ENCODE results near the gene CDR2L. TPM values are rescaled to one million over a fixed set of nuclear protein-coding genes. Genes with fewer than 3 reads are reported as not detected.

The CDR2L gene
- total RNA-seq, 2 experiments from 2014 or later, result 0.08 TPM; not detected in 1

- ATAC-seq (ENCODE audit: poor library complexity), result no peak
- no peak for TF ChIP-seq CTCF (IDR thresholded peaks at IDR 0.05)
These were observed 9.6 kb upstream of the CDR2L start for GRCh38 chr17:74977802-74978201.

DNA sequence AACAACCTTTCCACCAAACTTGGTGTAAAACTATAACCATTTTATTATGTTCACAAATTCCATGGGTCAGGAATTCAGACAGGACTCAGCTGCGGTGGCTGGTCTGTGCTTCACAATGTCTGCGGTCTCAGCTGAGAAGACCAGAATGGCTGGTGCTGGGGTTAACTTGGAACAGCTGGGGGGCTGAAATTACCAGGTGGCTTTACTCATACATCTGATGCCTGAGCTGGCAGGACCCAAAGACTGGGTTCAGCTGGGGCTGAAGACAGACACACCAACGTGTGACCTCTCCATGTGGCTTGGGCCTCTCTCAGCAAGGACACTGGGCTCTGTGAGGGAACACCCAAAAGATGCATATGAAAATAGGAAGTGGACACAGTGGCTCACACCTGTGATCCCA is 9.2 kb upstream of the CDR2L start:
- Histone ChIP-seq H3K4me1 (ENCODE audit: insufficient read depth, low read length) (peaks cover 20% of the 10 kb centered on the region), H3K9me3 (ENCODE audit: control insufficient read depth in 1 of 2, insufficient read depth in 1 of 2, low read length in 2 of 2) (no peaks in the 10 kb centered on the region), H3K27ac (ENCODE audit: low read depth in 1 of 2, low read length in 2 of 2) (no peak overlapping the region), H3K4me3 (ENCODE audit: low read length) (no peak overlapping the region), H3K27me3 (ENCODE audit: control insufficient read depth in 1 of 2, insufficient read depth in 2 of 2, low read length in 2 of 2) (peaks cover 4% of the 10 kb centered on the region in 2 experiments), H3K36me3 (ENCODE audit: insufficient read depth, low read length) (no peaks in the 10 kb centered on the region)
- intact Hi-C loops (cut with DNase I, micrococcal nuclease), result no loop called here
- Mint-ChIP-seq H3K9me3 (no peaks in the 10 kb centered on the region), H3K36me3 (ENCODE audit: low read depth) (no peaks in the 10 kb centered on the region), H3K27me3 (peaks cover 4% of the 10 kb centered on the region), H3K27ac (no peak overlapping the region), H3K4me3 (no peak overlapping the region), H3K4me1 (ENCODE audit: low read depth) (peaks cover 22% of the 10 kb centered on the region)
- no peak for TF ChIP-seq CTCF (IDR thresholded peaks at IDR 0.05)
- POLR2A ChIA-PET, result no interaction called here
- CTCF ChIA-PET, result interaction anchor here (1.6 kb wide), 1 partner anchor 34 kb away, joined by 3 read pairs; the partner anchor contains the start of gene MRPL58
- no peak for DNase-seq
- no peak for ATAC-seq (ENCODE audit: poor library complexity)

More at GRCh38 chr17:74977802-74978201, 9.6 kb upstream of the CDR2L start:
- H3K27me3 ChIP-seq (ENCODE audit: control insufficient read depth in 1 of 2, insufficient read depth in 2 of 2, low read length in 2 of 2), result peaks cover 4 to 8% of the 10 kb centered on the region in 2 experiments
- no peak overlapping the region for H3K4me3 Mint-ChIP-seq
- H3K27ac ChIP-seq (ENCODE audit: low read depth in 1 of 2, low read length in 2 of 2), result no peak overlapping the region
- no peaks in the 10 kb centered on the region for H3K36me3 ChIP-seq (ENCODE audit: insufficient read depth, low read length)
- peaks cover 4% of the 10 kb centered on the region for H3K27me3 Mint-ChIP-seq
- no peak for DNase-seq
- CTCF ChIA-PET, result interaction anchor here (1.6 kb wide), 1 partner anchor 35 kb away, joined by 3 read pairs; the partner anchor contains the start of gene MRPL58
- H3K4me3 ChIP-seq (ENCODE audit: low read length), result no peak overlapping the region
- intact Hi-C loops (cut with DNase I, micrococcal nuclease), result no loop called here
- H3K9me3 ChIP-seq (ENCODE audit: control insufficient read depth in 1 of 2, insufficient read depth in 1 of 2, low read length in 2 of 2), result no peaks in the 10 kb centered on the region
- H3K9me3 Mint-ChIP-seq, result no peaks in the 10 kb centered on the region
- no peaks in the 10 kb centered on the region for H3K36me3 Mint-ChIP-seq (ENCODE audit: low read depth)
- POLR2A ChIA-PET, result no interaction called here
- no peak overlapping the region for H3K27ac Mint-ChIP-seq
- H3K4me1 Mint-ChIP-seq (ENCODE audit: low read depth), result peaks cover 24% of the 10 kb centered on the region
- peaks cover 25% of the 10 kb centered on the region for H3K4me1 ChIP-seq (ENCODE audit: insufficient read depth, low read length)

GRCh38 chr17:74979408-74980146 is 7.9 kb upstream of the CDR2L start:
- ChIA-PET CTCF (interaction anchor here (0.6 to 1.6 kb wide), 3 partner anchors 8 to 33 kb away, joined by 3 to 4 read pairs (median 3); partner anchors contain the start of gene MRPL58), POLR2A (no interaction called here)
- Mint-ChIP-seq H3K9me3 (no peaks in the 10 kb centered on the region), H3K4me3 (peak overlapping the region; percentile 34), H3K36me3 (ENCODE audit: low read depth) (no peaks in the 10 kb centered on the region), H3K27me3 (peaks cover 3% of the 10 kb centered on the region), H3K4me1 (ENCODE audit: low read depth) (peaks cover 22% of the 10 kb centered on the region), H3K27ac (peak overlapping the region; percentile 30)
- Histone ChIP-seq H3K4me1 (ENCODE audit: insufficient read depth, low read length) (peaks cover 19% of the 10 kb centered on the region), H3K9me3 (ENCODE audit: control insufficient read depth in 1 of 2, insufficient read depth in 1 of 2, low read length in 2 of 2) (no peaks in the 10 kb centered on the region), H3K4me3 (ENCODE audit: low read length) (no peak overlapping the region), H3K36me3 (ENCODE audit: insufficient read depth, low read length) (no peaks in the 10 kb centered on the region), H3K27ac (ENCODE audit: low read depth in 1 of 2, low read length in 2 of 2) (no peak overlapping the region), H3K27me3 (ENCODE audit: control insufficient read depth in 1 of 2, insufficient read depth in 2 of 2, low read length in 2 of 2) (no peaks in the 10 kb centered on the region)
- intact Hi-C loops (cut with DNase I, micrococcal nuclease), result loop anchor here in 1 of 2 experiments (5.0 to 10.0 kb wide), 2 partner anchors 68 to 425 kb away; partner anchors contain the start of genes ATP5PD, GRB2 and KCTD2
- DNase-seq, result no peak
- no peak for TF ChIP-seq CTCF (IDR thresholded peaks at IDR 0.05)
- ATAC-seq (ENCODE audit: poor library complexity), result no peak
